A549 treated with GW870086 at 1 μM for 4 hours (cell line): ENCODE measurements around the gene ZBTB8B. TPM values are rescaled to one million over a fixed set of nuclear protein-coding genes. Genes with fewer than 3 reads are reported as not detected.

ENCODE experiments used
- total RNA-seq: library from RNA; stranded (reverse); fragments of 200-300 nt; extraction: Qiagen RNA extraction; gene quantifications from 5 replicates; pipeline ENCODE4 v1.2.3, GENCODE V29; 2022; ENCODE audit warnings: low read depth

The ZBTB8B gene
- 0.02 TPM in 1 of 5 replicates, not detected in the others for total RNA-seq

GRCh38 chr1:32464716-32465577 lies at the start of gene ZBTB8B:
TSS of gene ZBTB8B (plus strand) at chr1:32465072. CDS start at chr1:32470625, 5,553 bp downstream.

Other genes with a start within 250 kb of the ZBTB8B start
- gene TMEM234, start 242.7 kb upstream of the ZBTB8B start, total RNA-seq, result 6.6 to 9.4 TPM (median 7.4 TPM) in 5 replicates
- 269 to 289 TPM (median 275 TPM) in 5 replicates for gene EIF3I, start 242.7 kb upstream of the ZBTB8B start, total RNA-seq
- 0.32 to 0.75 TPM (median 0.38 TPM) in 5 replicates for gene FAM167B, start 217.8 kb upstream of the ZBTB8B start, total RNA-seq
- 0.06 TPM in 1 of 5 replicates, not detected in the others for gene LCK, start 213.8 kb upstream of the ZBTB8B start, total RNA-seq
- 50.9 to 56.2 TPM (median 54.5 TPM) in 5 replicates for gene HDAC1, start 173.0 kb upstream of the ZBTB8B start, total RNA-seq
- 57.0 to 70.3 TPM (median 65.5 TPM) in 5 replicates for gene MARCKSL1, start 128.8 kb upstream of the ZBTB8B start, total RNA-seq
- gene FAM229A, start 102.6 kb upstream of the ZBTB8B start, total RNA-seq, result 2.7 to 4.6 TPM (median 3.3 TPM) in 5 replicates
- 0.14 TPM in 1 of 5 replicates, not detected in the others for gene TSSK3, start 102.5 kb upstream of the ZBTB8B start, total RNA-seq
- gene BSDC1, start 70.6 kb upstream of the ZBTB8B start, total RNA-seq, result 17.8 to 20.3 TPM (median 19.8 TPM) in 5 replicates
- 3.0 to 4.1 TPM (median 3.4 TPM) in 5 replicates for gene ZBTB8A, start 74.4 kb downstream of the ZBTB8B start, total RNA-seq
- 36.0 to 49.8 TPM (median 38.4 TPM) in 5 replicates for gene ZBTB8OS, start 185.5 kb downstream of the ZBTB8B start, total RNA-seq
- 67.2 to 88.3 TPM (median 77.6 TPM) in 5 replicates for gene RBBP4, start 186.1 kb downstream of the ZBTB8B start, total RNA-seq
- gene SYNC, start 237.7 kb downstream of the ZBTB8B start, total RNA-seq, result 10.4 to 17.7 TPM (median 14.8 TPM) in 5 replicates